Endothelial cell of umbilical vein (primary cell): ENCODE data around the gene FAM222B.

Experiments used
- CTCF ChIP-seq, 2 donors: IDR thresholded peaks; 1 replicate in 1 of 2; 2 replicates in 1 of 2; pipeline ENCODE4 v1.5.1; 2011; ENCODE audit warnings: low read length in 2 of 2, mild to moderate bottlenecking in 2 of 2, moderate library complexity in 2 of 2, control low read depth in 1 of 2, inconsistent platforms in 1 of 2, low read depth in 1 of 2; ENCODE audit not compliant: insufficient read depth in 1 of 2; ENCODE audit errors: extremely low read depth in 1 of 2
- POLR2A ChIP-seq: IDR thresholded peaks from 2 replicates; pipeline ENCODE4 v1.6.1; 2012; ENCODE audit warnings: low read depth, mild to moderate bottlenecking, control low read depth, low read length
- POLR2AphosphoS5 ChIP-seq: IDR thresholded peaks from 2 replicates; pipeline ENCODE4 v1.6.1; 2012; ENCODE audit warnings: low read depth, mild to moderate bottlenecking, control low read depth, low read length, moderate library complexity; ENCODE audit not compliant: insufficient read depth

GRCh38 chr17:28892024-28892423 lies 49.4 kb upstream of the FAM222B start:
- TF ChIP-seq POLR2AphosphoS5 (no peak), CTCF (IDR thresholded peaks at IDR 0.05; ENCODE audit: extremely low read depth in 1 of 2, insufficient read depth in 1 of 2, low read depth in 1 of 2, low read length in 2 of 2) (no peak), POLR2A (no peak)
